Measurements from ENCODE around the gene ECE2.
"Not testable (repeated sequence)": the region's sequence is repeated elsewhere in the genome, so short reads cannot be mapped to it uniquely, and the experiment has no call there.

The ECE2 gene

GRCh38 chr3:184240384-184241140 is 35.3 kb upstream of the ECE2 start:
- no peak for DNase-seq

- DNase-seq = no peak
Observed at GRCh38 chr3:184241141-184241446, 34.7 kb upstream of the ECE2 start.

DNA sequence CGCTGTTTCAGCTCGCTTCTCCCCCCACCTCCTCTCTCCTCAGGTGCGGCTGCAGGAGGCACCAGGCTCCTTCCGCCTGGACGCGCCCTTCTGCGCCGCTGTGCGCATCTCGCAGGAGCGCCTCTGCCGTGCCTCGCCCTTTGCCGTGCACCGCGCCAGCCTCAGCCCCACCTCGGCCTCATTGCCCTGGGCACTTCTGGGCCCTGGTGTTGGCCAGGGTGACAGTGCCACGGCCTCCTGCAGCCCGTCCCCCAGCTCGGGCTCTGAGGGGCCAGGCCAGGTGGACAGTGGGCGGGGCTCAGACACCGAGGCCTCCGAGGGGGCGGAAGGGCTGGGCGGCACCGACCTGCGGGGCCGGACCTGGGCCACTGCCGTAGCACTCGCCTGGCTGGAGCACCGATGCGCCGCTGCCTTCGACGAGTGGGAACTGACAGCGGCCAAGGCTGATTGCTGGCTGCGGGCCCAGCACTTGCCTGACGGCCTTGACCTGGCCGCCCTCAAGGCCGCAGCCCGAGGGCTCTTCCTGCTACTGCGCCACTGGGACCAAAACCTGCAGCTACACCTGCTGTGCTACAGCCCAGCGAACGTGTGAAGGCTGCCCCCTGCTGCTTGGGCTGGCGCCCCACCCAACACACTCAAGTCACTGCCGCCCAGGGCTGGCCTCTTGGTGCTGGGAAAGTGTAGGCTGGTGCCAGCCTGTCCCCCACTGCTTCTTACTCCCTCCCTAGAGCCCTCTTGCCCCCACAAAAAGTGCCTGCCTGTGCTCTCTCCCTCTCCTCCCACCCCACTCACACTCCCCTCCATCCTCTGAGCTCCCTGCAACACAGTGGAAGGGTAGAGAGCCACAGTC is 34.1 kb upstream of the ECE2 start:
- no peak for DNase-seq

- no peak for DNase-seq
Observed at GRCh38 chr3:184242297-184242685, 33.5 kb upstream of the ECE2 start.

DNA sequence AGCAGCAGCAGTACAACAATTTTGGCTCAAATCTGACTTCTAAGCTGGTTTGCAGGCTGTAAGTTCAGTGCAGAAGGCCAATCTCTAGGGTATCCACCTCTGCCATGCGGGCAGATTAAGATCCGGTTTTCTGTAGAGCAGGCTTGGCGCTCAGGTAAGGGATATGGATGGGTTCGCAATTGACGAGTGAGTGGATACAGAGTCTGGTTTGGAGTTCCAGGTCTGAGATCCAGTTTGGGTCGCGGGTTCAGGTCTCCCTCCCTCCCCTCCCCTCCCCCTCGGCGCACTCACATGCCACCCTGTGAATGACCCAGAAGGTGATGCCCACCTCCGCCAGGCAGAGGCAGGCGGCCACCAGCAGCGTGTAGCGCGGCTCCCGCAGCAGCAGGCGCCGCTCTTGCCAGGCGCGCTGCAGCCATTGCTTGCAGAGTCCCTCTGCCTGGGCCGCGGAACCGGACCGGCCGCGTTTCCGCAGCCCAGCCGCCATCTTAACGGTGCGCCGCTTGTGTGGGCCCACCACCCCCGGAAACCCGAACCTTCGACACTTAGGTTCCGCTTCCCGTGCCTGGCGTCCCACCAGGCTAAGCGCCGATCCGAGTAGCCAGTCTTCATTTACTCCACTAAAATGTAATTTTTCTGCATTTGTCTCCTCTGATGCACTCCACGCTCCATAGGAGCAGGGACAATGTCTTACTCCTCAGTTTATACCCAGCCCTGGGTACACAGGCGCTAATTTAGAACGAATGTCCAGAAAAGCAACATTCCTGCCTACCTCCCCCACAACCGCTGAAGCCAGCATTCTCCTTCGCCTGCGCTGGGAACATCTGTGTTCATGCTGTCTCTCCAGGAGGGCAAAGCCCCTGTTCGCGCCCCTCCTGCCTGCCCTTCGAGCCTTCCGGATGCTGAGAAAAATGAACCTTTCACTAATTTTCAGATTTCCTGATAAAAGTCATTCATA is 27.1 kb upstream of the ECE2 start, which contains the start of gene ALG3:
ALG3 (minus strand) TSS at position 509 of the 958 bp plus-strand sequence; CDS start at position 487, 22 bp downstream.
- peak; percentile 84 to 89 for DNase-seq

DNA sequence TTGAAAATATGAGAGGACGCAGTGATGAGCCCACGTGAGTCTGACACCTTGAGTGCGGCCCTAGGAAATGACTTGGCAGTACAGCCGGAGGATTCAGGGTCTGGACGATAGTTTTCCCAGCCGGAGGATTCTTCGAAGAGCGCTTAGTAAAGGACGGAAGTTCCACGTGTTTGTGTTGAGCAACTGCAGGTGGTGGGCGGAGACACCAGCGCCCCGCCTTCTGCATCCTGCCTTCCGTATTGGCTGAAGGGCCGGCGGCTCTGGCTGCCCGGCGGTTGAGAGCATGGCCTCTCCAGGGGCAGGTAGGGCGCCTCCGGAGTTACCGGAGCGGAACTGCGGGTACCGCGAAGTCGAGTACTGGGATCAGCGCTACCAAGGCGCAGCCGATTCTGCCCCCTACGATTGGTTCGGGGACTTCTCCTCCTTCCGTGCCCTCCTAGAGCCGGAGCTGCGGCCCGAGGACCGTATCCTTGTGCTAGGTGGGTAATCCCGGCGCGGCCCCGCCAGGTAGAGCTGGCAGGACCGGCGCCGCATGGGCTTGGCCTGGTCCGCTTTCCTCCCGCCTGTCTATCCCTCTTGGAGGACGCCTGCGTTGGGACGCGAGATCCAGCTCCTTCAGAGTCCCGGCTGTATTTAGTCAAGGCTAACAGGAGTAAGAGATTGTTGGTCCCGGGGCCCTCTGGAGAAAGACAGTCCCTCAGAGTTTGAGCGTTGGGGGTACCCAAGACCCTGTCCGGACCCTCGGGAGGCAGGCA is 26.2 kb upstream of the ECE2 start, which contains the start of gene EEF1AKMT4:
EEF1AKMT4 (plus strand) TSS at position 261 of the 755 bp plus-strand sequence; CDS start at position 284, 23 bp downstream.
- DNase-seq = peak; percentile 98

DNA sequence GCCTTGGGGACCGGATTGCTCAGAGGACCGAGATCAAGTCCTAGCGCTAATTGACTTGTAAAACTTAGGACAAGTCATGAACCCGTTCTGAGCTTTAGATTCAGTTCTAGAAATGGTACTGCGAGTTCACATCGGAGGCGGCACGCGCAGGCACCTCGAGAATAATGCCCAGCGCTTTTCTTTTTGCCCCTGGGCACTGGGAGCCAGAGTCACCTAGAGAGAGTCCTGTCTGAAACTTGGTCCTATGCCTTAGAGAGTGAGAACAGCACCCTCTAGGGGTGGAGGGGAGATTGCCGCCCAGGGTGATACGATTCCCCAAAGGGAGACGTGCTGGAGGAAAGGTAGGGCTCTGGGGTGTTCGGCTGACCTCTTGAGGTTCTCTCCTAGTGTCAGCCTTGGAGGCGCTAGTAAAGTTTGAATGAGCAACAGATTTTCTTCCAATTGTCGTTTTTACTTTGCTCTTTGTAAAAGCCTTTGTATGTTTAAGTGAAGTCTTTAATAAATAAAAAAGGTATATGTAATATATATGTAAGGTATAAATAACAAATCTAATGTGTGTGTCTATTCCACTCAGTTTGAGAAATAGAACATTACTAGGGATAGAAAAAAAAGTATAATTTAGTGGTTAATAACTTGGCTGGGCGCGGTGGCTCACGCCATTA is 25.5 kb upstream of the ECE2 start:
- DNase-seq = peak; percentile 86 to 91

DNA sequence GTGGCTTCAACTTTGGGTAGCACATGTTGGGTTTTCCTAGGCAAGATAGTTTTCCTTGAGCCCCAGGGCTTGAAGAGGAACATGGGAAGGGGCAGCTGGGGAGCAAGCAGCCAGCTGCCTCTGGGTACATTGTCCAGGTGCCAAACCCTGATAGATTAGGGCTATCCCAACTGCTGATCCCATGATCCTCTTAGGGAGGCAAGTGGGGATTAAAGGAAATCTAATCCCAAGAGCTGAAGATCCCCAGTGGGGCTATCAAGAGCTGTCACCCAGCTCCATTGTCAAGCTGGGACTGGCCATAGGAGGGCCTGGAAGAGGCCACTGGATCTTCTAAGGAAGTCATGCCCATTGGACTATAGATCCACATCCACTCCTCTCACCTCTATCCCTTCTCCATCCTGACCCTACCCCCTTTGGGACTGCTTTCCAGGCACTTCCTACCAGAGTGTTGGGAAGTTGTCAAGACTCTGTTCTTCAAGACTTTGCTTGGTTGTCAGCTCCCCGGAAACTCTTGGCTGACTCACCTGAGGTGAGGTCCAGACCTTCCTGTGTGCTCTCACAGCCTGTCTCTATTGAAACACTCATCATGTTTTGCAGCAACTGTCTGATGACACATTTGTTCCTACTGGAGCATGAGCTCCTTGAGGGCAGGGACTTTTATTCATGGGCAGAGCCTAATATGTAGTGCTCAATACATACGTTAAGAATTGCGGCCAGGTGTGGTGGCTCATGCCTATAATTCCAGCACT is 20.4 kb upstream of the ECE2 start:
- no peak for DNase-seq

DNA sequence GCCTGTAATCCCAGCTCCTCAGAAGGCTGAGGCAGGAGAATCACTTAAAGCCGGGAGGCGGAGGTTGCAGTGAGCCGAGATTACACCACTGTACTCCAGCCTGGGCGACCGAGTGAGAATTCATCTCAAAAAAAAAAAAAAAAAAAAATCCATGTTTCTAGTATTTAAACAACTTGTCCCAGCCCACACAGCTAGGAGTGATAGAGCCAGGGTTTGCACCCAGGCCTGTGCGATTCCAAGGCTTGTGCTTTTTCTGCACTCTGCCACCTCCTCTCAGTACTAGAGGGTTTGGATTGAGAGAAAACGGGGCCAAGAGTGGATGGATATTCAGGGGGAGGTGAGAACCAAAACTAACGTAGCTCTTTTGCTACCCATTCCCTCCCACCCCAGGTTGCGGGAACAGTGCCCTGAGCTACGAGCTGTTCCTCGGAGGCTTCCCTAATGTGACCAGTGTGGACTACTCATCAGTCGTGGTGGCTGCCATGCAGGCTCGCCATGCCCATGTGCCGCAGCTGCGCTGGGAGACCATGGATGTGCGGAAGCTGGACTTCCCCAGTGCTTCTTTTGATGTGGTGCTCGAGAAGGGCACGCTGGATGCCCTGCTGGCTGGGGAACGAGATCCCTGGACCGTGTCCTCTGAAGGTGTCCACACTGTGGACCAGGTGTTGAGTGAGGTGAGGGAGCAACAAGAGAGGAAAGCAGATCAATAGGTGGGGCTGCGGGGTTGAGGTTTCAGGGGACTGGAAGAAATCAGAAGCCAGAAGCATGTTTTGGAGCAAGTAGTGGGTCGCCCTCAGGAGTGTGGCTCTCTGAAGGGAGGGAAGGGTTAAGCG is 18.5 kb upstream of the ECE2 start:
- DNase-seq = no peak

GRCh38 chr3:184258926-184259325 is 16.9 kb upstream of the ECE2 start:
- no peak for DNase-seq

GRCh38 chr3:184259396-184259877 is 16.4 kb upstream of the ECE2 start:
- DNase-seq = no peak

GRCh38 chr3:184259878-184260723 is 15.7 kb upstream of the ECE2 start:
- DNase-seq = peak; percentile 20 to 46

GRCh38 chr3:184260724-184261269 is 15.0 kb upstream of the ECE2 start:
- no peak for DNase-seq

DNA sequence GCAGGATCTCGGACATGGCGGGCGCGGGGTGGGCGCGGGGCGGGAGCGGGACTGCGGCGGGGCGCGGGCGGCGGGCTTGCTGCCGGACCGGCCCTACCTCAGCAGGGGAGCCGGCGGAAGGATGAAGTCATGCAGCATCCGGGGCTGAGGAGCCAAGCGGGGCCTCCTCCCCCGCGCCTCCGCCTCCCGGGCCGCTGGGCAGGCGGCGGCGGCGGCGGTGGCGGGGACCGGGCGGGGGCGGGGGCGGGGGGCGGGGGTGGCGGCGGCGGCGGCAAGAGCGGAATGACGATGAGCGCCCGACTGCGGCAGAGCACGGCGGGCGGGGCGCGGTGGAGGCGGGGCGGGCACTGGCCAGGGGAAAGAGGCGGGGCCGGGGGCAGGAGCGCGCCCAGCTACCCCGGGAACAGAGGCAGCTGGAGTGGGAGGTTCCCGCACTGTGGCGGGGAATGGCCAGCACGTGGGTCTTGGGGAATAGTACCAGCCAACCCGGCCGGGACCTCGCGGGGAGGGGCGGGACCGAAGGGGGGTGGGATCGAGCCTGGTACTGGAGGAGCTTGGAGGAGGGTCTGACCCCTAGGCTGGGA is 14.5 kb upstream of the ECE2 start, which contains the start of gene CAMK2N2:
CAMK2N2 (minus strand) TSS at position 284 of the 584 bp plus-strand sequence; CDS start at position 16, 268 bp downstream.
- DNase-seq = peak; percentile 59 to 70

- DNase-seq = peak; percentile 20 to 33
Observed at GRCh38 chr3:184261854-184262763, 13.7 kb upstream of the ECE2 start.

GRCh38 chr3:184262764-184263179 is 13.1 kb upstream of the ECE2 start:
- no peak for DNase-seq

- not testable (repeated sequence) for DNase-seq
Observed at GRCh38 chr3:184267249-184267648, 8.6 kb upstream of the ECE2 start.
